HepG2 (cell line): ENCODE data around the gene RNF222.

Source experiments
- ARNT2 ChIP-seq: sonication (generic); formaldehyde crosslinking; IDR thresholded peaks from 2 replicates; pipeline ENCODE4 v1.8.0; 2022; ENCODE audit warnings: mild to moderate bottlenecking, low read depth, missing genetic modification reagents, moderate library complexity
- CEBPB ChIP-seq: IDR thresholded peaks from 2 replicates; pipeline ENCODE4 v1.6.1; 2011; ENCODE audit warnings: low read depth, low read length, improper control_type of control experiment, borderline replicate concordance
- FIP1L1 ChIP-seq: fragments of 200-400 bp; formaldehyde crosslinking; IDR thresholded peaks from 2 replicates; pipeline ENCODE4 v1.6.1; 2018; ENCODE audit warnings: low read depth, mild to moderate bottlenecking, low read length, moderate library complexity, borderline replicate concordance; ENCODE audit not compliant: insufficient read depth
- NFYB ChIP-seq: sonication (generic); formaldehyde crosslinking; IDR thresholded peaks from 2 replicates; pipeline ENCODE4 v1.4.0; 2020; ENCODE audit warnings: missing genetic modification reagents
- RAD21 ChIP-seq: fragments of 450-650 bp; formaldehyde crosslinking; IDR thresholded peaks from 2 replicates; pipeline ENCODE4 v1.5.0; 2020; ENCODE audit warnings: mild to moderate bottlenecking
- RORA ChIP-seq: sonication (generic); formaldehyde crosslinking; IDR thresholded peaks from 2 replicates; pipeline ENCODE4 v1.5.0; 2020; ENCODE audit warnings: mild to moderate bottlenecking, missing genetic modification reagents, moderate library complexity
- SP1 ChIP-seq, 2 experiments: fragments of 450-650 bp in 1 of 2; sonication (generic) in 1 of 2; formaldehyde crosslinking in 1 of 2; IDR thresholded peaks; 2 replicates each; pipeline versions ENCODE4 v1.4.0 to v1.6.1; 2016 to 2020; ENCODE audit warnings: missing genetic modification reagents in 1 of 2
- TBP ChIP-seq: sonication (generic); formaldehyde crosslinking; IDR thresholded peaks from 2 replicates; pipeline ENCODE4 v1.5.0; 2020; ENCODE audit warnings: missing genetic modification reagents
- TF ChIP-seq, protein P1 (sequence below): sonication (generic); formaldehyde crosslinking; IDR thresholded peaks from 2 replicates; pipeline ENCODE4 v1.5.0; 2020; ENCODE audit warnings: mild to moderate bottlenecking, missing genetic modification reagents, moderate library complexity

DNA sequence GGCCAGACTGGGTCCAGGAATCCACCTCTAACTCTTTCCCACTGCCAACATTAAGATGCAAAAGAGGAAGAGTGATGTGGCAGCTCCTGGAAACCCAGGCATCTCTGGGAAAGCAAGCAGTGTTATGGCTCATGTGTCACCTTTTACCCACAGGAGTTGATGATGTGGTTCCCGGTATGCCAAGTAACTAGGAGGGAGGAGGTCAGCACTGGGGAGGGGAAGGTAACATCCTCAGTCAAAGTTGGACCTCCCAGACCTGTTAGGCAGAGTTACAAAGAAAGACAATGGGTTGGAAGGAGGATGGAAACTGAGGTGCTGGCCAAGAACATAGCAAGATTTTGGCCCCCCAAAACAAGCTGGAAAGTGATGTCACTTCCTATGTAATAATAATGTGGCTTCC, 32.5 kb downstream of the RNF222 start:
- TF ChIP-seq RAD21 = no peak
- no peak for TF ChIP-seq RORA (CRISPR knock-in tag)
- TF ChIP-seq, protein P1, sequence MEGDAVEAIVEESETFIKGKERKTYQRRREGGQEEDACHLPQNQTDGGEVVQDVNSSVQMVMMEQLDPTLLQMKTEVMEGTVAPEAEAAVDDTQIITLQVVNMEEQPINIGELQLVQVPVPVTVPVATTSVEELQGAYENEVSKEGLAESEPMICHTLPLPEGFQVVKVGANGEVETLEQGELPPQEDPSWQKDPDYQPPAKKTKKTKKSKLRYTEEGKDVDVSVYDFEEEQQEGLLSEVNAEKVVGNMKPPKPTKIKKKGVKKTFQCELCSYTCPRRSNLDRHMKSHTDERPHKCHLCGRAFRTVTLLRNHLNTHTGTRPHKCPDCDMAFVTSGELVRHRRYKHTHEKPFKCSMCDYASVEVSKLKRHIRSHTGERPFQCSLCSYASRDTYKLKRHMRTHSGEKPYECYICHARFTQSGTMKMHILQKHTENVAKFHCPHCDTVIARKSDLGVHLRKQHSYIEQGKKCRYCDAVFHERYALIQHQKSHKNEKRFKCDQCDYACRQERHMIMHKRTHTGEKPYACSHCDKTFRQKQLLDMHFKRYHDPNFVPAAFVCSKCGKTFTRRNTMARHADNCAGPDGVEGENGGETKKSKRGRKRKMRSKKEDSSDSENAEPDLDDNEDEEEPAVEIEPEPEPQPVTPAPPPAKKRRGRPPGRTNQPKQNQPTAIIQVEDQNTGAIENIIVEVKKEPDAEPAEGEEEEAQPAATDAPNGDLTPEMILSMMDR (CRISPR knock-in tag) = no peak
- no peak for TF ChIP-seq SP1 (IDR thresholded peaks at IDR 0.05)
- TF ChIP-seq SP1 (CRISPR knock-in tag; IDR thresholded peaks at IDR 0.05) = no peak
- TF ChIP-seq ARNT2 (CRISPR knock-in tag) = no peak
- no peak for TF ChIP-seq CEBPB
- TF ChIP-seq NFYB = no peak
- no peak for TF ChIP-seq TBP
- no peak for TF ChIP-seq FIP1L1
